Stimulated activated CD8-positive, alpha-beta memory T cell treated with anti-CD3 and anti-CD28 coated beads, Interleukin-7, amount 100 ng/mL, for 4 hours (primary cell): ENCODE results near the gene UNC79.
"Not testable (repeated sequence)": the region's sequence is repeated elsewhere in the genome, so short reads cannot be mapped to it uniquely, and the experiment has no call there.

Source experiments
- DNase-seq, 2 donors: peaks; one replicate each; pipeline ENCODE4 v3.0.0-alpha.2; 2020; ENCODE audit warnings: low read depth in 2 of 2

UNC79 gene

GRCh38 chr14:93493622-93494021 is 62.9 kb downstream of the UNC79 start:
- not testable (repeated sequence) for DNase-seq

- no peak for DNase-seq
Observed at GRCh38 chr14:93496856-93497741, 66.4 kb downstream of the UNC79 start.

GRCh38 chr14:93510056-93510455 is 79.3 kb downstream of the UNC79 start:
- no peak for DNase-seq

GRCh38 chr14:93511001-93511400 is 80.3 kb downstream of the UNC79 start:
- DNase-seq, result no peak

- no peak for DNase-seq
Observed at GRCh38 chr14:93520053-93520607, 89.4 kb downstream of the UNC79 start.

GRCh38 chr14:93522221-93522620 is 91.5 kb downstream of the UNC79 start:
- DNase-seq, result no peak

DNA sequence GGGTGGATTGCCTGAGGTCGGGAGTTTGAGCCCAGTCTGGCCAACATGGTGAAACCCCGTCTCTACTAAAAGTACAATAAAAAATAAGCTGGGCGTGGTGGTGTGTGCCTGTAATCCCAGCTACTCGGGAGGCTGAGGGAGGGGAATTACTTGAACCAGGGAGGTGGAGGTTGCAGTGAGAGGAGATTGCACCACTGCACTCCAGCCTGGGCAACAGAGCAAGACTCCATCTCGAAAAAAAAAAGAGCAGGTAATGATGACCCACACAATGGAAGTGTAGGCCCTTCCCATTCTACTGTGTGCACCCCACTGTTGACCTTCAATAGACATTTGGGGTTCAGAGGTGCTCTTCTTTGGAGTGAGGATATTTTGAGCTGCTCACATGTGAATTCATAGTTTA is 94.5 kb downstream of the UNC79 start:
- DNase-seq, result not testable (repeated sequence)

- DNase-seq, result no peak
Observed at GRCh38 chr14:93525696-93526451, 95.1 kb downstream of the UNC79 start.

- no peak for DNase-seq
Observed at GRCh38 chr14:93527203-93527607, 96.5 kb downstream of the UNC79 start.

GRCh38 chr14:93528884-93529558 is 98.3 kb downstream of the UNC79 start:
- no peak for DNase-seq

GRCh38 chr14:93531644-93532043 is 100.9 kb downstream of the UNC79 start:
- no peak for DNase-seq

DNA sequence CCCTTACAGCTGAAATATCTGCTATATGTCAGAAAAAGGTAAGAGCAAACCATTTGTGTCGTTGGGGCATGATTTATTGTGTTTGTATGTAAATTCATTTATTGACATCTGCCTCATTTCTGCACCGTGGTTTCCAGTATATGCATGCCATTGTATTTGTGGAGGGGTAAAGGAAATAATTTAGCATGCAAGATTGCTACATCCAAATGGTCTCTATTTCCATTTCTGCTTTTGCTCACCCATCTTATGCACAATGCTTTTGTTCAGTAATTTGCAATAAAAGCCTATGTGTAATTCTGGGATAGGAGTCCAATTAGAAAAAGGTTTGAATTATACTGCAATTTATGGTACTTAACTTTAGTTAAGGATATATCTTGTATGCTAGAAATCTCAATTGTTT is 101.8 kb downstream of the UNC79 start:
- no peak for DNase-seq

DNA sequence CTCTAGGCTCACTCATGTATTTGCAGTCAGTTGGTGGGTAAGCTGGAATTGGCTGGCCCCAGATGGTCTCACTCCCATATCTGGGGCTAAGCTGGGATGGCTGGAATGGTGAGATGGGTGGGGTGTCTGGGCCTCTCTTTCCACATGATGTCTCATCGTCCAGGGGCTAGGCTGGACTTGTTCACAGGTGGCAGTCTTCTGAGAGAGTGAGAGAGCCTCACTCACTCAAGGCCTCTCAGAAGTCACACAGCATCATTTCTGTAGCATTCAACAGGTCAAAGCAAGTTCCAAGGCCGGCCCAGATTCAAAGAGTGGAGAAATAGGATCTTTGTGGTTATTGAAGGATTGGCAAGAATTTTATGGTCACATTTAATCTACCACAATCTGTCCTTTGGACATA is 102.7 kb downstream of the UNC79 start:
- no peak for DNase-seq

DNA sequence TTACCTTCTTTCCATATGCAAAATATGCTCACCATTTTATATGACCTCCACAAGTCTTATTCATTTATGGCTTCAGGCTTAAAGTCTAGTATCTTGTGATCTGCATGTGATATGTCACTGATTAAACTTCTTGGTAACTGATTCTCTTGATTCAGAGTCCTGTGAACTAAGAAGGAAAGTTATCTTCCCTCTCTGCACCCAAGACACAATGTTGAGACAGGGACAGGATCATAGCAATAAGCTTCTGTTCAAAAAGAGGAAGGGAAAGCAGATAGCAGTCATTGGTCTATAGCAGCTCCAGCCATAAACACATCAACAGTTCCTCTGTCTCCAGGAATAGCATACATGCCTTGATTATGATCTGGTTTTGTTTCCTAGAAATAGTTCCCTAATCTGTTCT is 103.1 kb downstream of the UNC79 start:
- no peak for DNase-seq

DNA sequence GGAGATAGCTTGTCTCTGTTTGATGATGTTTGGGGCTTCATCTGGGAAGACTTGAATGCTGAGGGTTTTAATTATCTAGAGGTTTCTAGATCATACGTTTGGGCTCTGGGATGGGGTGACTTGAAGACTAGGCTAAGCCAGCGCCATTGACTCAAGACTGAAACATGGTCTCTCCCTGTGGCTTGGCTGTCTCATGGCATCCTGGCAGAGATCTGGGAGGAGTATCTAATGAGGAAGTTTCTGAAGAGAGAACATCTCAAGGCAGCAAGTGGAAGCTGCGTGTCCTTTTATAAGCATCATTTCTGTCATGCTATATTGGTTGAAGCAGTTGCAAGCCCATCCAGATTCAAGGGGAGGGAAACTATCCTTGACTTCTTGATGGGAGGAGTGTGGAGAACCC is 104.8 kb downstream of the UNC79 start:
- DNase-seq, result no peak

- DNase-seq, result no peak
Observed at GRCh38 chr14:93536945-93537344, 106.2 kb downstream of the UNC79 start.

DNA sequence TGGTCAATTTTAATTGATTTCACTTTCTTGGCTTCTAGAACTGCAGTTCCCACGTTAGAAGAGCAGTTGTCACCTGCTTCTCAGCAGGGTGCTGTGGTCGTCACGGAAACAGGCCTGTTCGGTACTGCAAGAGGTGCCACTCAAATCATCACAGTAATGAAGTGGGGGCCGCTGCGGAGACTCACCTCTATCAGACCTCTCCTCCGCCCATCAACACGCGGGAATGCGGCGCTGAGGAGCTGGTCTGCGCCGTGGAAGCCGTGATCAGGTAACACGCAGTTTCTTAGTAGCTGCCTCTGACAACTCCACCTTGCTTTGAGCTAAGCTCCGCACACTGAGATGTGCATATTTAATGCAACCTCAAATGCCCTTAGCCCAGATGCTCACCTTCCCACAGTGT is 107.2 kb downstream of the UNC79 start:
- no peak for DNase-seq

GRCh38 chr14:93538413-93538812 is 107.7 kb downstream of the UNC79 start:
- no peak for DNase-seq

- no peak for DNase-seq
Observed at GRCh38 chr14:93540235-93540634, 109.5 kb downstream of the UNC79 start.

- no peak for DNase-seq
Observed at GRCh38 chr14:93543766-93544165, 113.0 kb downstream of the UNC79 start.

- no peak for DNase-seq
Observed at GRCh38 chr14:93544212-93544611, 113.5 kb downstream of the UNC79 start.

GRCh38 chr14:93546642-93547041 is 115.9 kb downstream of the UNC79 start:
- DNase-seq, result no peak
